NAMALWA (cell line): ENCODE results near the gene NEUROD4.

Experiments
- DNase-seq: peaks from one replicate; pipeline ENCODE4 v3.0.0-alpha.2; 2015; ENCODE audit warnings: low spot score

The NEUROD4 gene

GRCh38 chr12:55060470-55060869, 40.7 kb downstream of the NEUROD4 start:
- no peak for DNase-seq

GRCh38 chr12:55061024-55061423, 41.2 kb downstream of the NEUROD4 start:
- no peak for DNase-seq

- no peak for DNase-seq
Measured at GRCh38 chr12:55063291-55063690, 43.5 kb downstream of the NEUROD4 start.

GRCh38 chr12:55065535-55065934, 45.8 kb downstream of the NEUROD4 start:
- DNase-seq: no peak

GRCh38 chr12:55067701-55068100, 47.9 kb downstream of the NEUROD4 start:
- DNase-seq: no peak

- DNase-seq: peak; percentile 62
Measured at GRCh38 chr12:55068416-55069010, 48.7 kb downstream of the NEUROD4 start.

- peak; percentile 86 for DNase-seq
Measured at GRCh38 chr12:55072083-55072482, 52.3 kb downstream of the NEUROD4 start.

GRCh38 chr12:55073043-55074022, 53.6 kb downstream of the NEUROD4 start:
- DNase-seq: peak; percentile 87

- peak; percentile 91 for DNase-seq
Measured at GRCh38 chr12:55074806-55075205, 55.0 kb downstream of the NEUROD4 start.
